Measurements from ENCODE around the gene EPS8L2.

GRCh38 chr11:746289-747157 lies 40.5 kb downstream of the EPS8L2 start:
- TF ChIP-seq, protein P1, sequence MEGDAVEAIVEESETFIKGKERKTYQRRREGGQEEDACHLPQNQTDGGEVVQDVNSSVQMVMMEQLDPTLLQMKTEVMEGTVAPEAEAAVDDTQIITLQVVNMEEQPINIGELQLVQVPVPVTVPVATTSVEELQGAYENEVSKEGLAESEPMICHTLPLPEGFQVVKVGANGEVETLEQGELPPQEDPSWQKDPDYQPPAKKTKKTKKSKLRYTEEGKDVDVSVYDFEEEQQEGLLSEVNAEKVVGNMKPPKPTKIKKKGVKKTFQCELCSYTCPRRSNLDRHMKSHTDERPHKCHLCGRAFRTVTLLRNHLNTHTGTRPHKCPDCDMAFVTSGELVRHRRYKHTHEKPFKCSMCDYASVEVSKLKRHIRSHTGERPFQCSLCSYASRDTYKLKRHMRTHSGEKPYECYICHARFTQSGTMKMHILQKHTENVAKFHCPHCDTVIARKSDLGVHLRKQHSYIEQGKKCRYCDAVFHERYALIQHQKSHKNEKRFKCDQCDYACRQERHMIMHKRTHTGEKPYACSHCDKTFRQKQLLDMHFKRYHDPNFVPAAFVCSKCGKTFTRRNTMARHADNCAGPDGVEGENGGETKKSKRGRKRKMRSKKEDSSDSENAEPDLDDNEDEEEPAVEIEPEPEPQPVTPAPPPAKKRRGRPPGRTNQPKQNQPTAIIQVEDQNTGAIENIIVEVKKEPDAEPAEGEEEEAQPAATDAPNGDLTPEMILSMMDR (IDR thresholded peaks at IDR 0.05; ENCODE audit: insufficient read depth, low read depth, low read length), result no peak
- no peak for TF ChIP-seq EZH2 (IDR thresholded peaks at IDR 0.05; ENCODE audit: insufficient read depth, low read length)

All from astrocyte (in vitro differentiated cells and primary cell).